ENCODE measurements around the gene ACAT2.
"Not testable (repeated sequence)": the region's sequence is repeated elsewhere in the genome, so short reads cannot be mapped to it uniquely, and the experiment has no call there.

The ACAT2 gene

DNA sequence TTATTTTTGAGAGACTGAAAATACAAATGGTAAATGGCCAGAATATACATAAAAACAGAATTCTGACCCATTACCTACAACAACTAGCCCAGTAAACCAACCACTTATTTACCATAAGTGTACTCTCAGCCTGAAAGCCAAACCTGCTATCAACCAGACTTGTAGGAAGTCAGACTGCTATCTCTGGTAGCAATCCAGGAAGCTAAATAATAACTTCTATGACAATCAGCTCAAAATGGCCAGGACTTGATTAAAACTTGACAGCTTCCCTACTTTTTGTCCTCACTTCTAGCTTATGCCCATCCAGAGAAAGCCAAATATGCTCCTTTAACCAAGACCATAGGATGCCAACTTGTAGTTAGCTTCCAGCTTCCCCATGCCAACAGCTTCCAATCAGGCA is 39.2 kb upstream of the ACAT2 start:
- Histone ChIP-seq H3K27me3 (ENCODE audit: low read depth, low read length) (no peaks in the 10 kb centered on the region), H3K36me3 (ENCODE audit: control insufficient read depth in 1 of 2, insufficient read depth in 2 of 2, low read length in 2 of 2) (peaks cover 0 to 5% of the 10 kb centered on the region in 2 donors), H3K9me3 (ENCODE audit: control insufficient read depth in 1 of 2, low read length in 2 of 2) (no peaks in the 10 kb centered on the region), H3K4me3 (ENCODE audit: low read depth in 1 of 2, low read length in 2 of 2) (no peak overlapping the region), H3K27ac (ENCODE audit: low read length) (no peak overlapping the region), H3K4me1 (ENCODE audit: control insufficient read depth in 1 of 2, insufficient read depth in 2 of 2, low read length in 2 of 2) (peaks cover 5 to 6% of the 10 kb centered on the region in 2 donors)

DNA sequence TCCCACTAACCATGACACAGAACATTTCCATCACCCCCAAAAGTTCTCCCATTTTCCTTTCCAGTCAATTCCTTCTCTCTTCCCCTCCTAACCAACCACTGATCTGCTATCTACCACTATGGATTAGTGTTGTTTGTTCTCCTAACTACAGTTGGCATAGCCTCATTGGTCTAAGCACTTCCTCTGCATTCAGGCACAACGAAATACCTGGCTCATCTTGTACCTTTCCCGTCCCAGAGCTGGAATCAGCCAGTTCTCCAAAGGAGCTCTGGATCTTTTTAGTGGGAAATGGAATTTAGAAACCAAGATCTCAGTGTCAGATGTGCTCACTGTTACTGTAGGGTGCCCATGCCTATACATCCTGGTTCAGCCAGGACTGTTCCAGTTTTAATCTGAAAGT is 38.6 kb upstream of the ACAT2 start:
- peaks cover 5 to 6% of the 10 kb centered on the region in 2 donors for H3K4me1 ChIP-seq (ENCODE audit: control insufficient read depth in 1 of 2, insufficient read depth in 2 of 2, low read length in 2 of 2)
- no peak overlapping the region for H3K27ac ChIP-seq (ENCODE audit: low read length)
- H3K27me3 ChIP-seq (ENCODE audit: low read depth, low read length), result no peaks in the 10 kb centered on the region
- H3K9me3 ChIP-seq (ENCODE audit: control insufficient read depth in 1 of 2, low read length in 2 of 2), result no peaks in the 10 kb centered on the region
- H3K4me3 ChIP-seq (ENCODE audit: low read depth in 1 of 2, low read length in 2 of 2), result no peak overlapping the region
- H3K36me3 ChIP-seq (ENCODE audit: control insufficient read depth in 1 of 2, insufficient read depth in 2 of 2, low read length in 2 of 2), result peaks cover 0 to 11% of the 10 kb centered on the region in 2 donors

DNA sequence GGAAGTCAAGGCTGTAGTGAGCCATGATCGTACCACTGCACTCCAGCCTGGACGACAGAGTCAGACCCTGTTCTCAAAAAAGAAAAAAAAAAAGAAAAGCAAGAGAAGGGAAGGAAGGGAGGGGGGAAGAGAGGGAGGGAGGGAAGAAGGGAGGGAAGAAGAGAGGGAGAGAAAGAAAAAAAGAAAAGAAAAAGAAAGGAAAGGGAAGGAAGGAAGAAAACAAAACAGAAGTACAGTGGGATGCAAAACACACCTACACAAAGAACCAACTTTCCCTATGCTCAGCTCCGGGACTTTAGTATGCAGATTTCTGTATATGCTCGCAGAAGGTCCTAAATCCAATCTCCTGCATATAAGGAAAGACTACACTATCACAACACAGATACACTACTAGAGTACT is 37.1 kb upstream of the ACAT2 start:
- no peaks in the 10 kb centered on the region for H3K9me3 ChIP-seq (ENCODE audit: control insufficient read depth in 1 of 2, low read length in 2 of 2)
- no peaks in the 10 kb centered on the region for H3K27me3 ChIP-seq (ENCODE audit: low read depth, low read length)
- peaks cover 0 to 14% of the 10 kb centered on the region in 2 donors for H3K36me3 ChIP-seq (ENCODE audit: control insufficient read depth in 1 of 2, insufficient read depth in 2 of 2, low read length in 2 of 2)
- H3K4me1 ChIP-seq (ENCODE audit: control insufficient read depth in 1 of 2, insufficient read depth in 2 of 2, low read length in 2 of 2), result peaks cover 5 to 19% of the 10 kb centered on the region in 2 donors
- no peak overlapping the region for H3K27ac ChIP-seq (ENCODE audit: low read length)
- no peak overlapping the region for H3K4me3 ChIP-seq (ENCODE audit: low read depth in 1 of 2, low read length in 2 of 2)

DNA sequence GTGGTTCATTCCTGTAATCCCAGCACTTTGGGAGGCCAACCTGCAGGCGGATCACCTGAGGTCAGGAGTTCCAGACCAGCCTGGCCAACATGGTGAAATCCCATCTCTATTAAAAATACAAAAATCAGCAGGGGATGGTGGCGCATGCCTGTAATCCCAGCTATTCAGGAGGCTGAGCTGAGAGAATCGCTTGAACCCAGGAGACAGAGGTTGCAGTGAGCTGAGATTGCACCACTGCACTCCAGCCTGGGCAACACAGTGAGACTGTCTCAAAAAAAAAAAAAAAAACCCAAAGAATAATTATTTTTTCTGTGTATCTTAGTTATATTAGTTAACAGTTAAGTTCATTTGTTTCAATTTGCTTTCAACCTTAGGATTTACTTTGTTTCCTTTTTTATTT is 36.6 kb upstream of the ACAT2 start:
- Histone ChIP-seq H3K36me3 (ENCODE audit: control insufficient read depth in 1 of 2, insufficient read depth in 2 of 2, low read length in 2 of 2) (peaks cover 0 to 14% of the 10 kb centered on the region in 2 donors), H3K4me1 (ENCODE audit: control insufficient read depth in 1 of 2, insufficient read depth in 2 of 2, low read length in 2 of 2) (peaks cover 5 to 22% of the 10 kb centered on the region in 2 donors)
- not testable (repeated sequence) for H3K4me3 ChIP-seq (ENCODE audit: low read depth in 1 of 2, low read length in 2 of 2); H3K27ac ChIP-seq (ENCODE audit: low read length); H3K27me3 ChIP-seq (ENCODE audit: low read depth, low read length); H3K9me3 ChIP-seq (ENCODE audit: control insufficient read depth in 1 of 2, low read length in 2 of 2)

DNA sequence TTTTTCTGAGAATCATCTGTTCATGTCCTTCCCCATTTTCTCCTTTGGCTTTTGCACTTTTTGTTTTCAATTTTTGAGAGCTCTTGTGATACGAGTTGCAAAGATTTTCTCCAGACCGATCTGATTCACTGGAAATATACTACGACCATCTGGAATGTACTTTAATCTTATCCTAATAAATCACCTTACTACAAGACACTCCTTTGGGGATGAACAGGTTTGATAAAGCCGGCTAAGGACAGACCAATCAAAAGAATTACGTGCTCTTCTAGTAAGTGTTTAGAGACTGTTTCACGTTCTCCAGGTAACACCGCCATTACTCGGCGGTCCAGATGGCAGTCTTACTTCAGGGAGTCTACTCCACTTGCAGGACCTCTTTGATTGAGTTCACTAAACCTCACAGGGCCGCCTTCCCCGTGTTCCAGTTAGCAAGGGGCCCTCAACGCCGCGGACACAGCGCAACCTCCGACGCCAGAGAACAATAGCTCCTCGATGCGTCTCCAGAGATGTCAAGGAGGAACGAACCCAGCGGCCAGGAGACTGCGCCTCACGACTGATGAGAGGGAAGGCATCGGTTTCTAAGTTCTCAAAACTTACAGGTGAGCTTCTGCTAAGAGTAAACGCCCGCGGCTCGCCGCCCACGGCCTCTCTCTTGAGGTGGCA is 35.5 kb upstream of the ACAT2 start:
- peak overlapping the region; percentile 76 to 92 for H3K4me3 ChIP-seq (ENCODE audit: low read depth in 1 of 2, low read length in 2 of 2)
- H3K9me3 ChIP-seq (ENCODE audit: control insufficient read depth in 1 of 2, low read length in 2 of 2), result no peaks in the 10 kb centered on the region
- H3K4me1 ChIP-seq (ENCODE audit: control insufficient read depth in 1 of 2, insufficient read depth in 2 of 2, low read length in 2 of 2), result peaks cover 5 to 34% of the 10 kb centered on the region in 2 donors
- H3K27me3 ChIP-seq (ENCODE audit: low read depth, low read length), result no peaks in the 10 kb centered on the region
- peaks cover 0 to 14% of the 10 kb centered on the region in 2 donors for H3K36me3 ChIP-seq (ENCODE audit: control insufficient read depth in 1 of 2, insufficient read depth in 2 of 2, low read length in 2 of 2)
- H3K27ac ChIP-seq (ENCODE audit: low read length), result peak overlapping the region; percentile 96

DNA sequence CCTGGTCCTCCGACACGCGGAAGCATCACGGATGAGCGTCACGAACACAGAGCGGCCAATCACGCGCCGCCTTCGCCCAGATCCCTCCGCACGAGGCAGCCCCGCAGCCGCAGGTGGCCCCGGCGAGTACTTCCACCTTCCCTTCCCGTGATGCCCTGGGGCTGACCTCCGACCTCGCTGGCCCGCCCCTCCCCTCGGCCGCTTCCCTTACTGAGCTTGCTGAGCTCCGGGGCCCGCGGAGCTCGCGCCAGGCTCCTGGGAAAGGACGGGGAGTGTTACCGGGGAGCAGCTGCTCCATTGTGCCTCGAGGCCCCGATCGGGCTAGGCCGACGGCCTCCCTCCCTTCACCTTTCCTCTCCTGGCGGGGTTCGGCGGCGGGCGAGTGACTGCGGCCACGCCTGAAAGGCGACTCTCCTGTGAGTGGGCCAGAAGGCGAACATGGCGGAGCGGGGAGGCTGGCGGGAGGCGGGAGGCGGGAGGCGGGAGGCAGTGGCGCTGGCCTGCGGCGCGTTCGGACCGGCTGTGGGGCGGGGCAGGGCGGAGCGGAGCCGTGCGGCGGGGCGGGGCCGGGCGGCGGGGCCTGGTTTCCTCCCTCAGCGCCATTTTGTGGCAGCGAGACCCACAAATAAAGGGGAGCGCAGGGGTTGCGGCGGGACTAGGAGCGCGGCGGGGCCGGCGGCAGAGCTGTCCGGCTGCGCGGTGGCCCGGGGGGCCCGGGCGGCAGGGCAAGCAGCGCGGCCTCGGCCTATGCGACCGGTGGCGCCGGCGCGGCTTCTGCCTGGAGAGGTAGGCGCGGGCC is 34.7 kb upstream of the ACAT2 start, which contains the start of gene WTAP:
TSS of gene WTAP (plus strand) at position 589 of the 799 bp plus-strand sequence. CDS start 8,760 bp downstream, outside the sequence.
- Histone ChIP-seq H3K9me3 (ENCODE audit: control insufficient read depth in 1 of 2, low read length in 2 of 2) (no peaks in the 10 kb centered on the region), H3K36me3 (ENCODE audit: control insufficient read depth in 1 of 2, insufficient read depth in 2 of 2, low read length in 2 of 2) (peaks cover 0 to 14% of the 10 kb centered on the region in 2 donors), H3K27me3 (ENCODE audit: low read depth, low read length) (no peaks in the 10 kb centered on the region), H3K27ac (ENCODE audit: low read length) (peak within 1 kb of the TSS; percentile 96), H3K4me1 (ENCODE audit: control insufficient read depth in 1 of 2, insufficient read depth in 2 of 2, low read length in 2 of 2) (peaks cover 5 to 39% of the 10 kb centered on the region in 2 donors), H3K4me3 (ENCODE audit: low read depth in 1 of 2, low read length in 2 of 2) (peak within 1 kb of the TSS; percentile 76 to 92)

DNA sequence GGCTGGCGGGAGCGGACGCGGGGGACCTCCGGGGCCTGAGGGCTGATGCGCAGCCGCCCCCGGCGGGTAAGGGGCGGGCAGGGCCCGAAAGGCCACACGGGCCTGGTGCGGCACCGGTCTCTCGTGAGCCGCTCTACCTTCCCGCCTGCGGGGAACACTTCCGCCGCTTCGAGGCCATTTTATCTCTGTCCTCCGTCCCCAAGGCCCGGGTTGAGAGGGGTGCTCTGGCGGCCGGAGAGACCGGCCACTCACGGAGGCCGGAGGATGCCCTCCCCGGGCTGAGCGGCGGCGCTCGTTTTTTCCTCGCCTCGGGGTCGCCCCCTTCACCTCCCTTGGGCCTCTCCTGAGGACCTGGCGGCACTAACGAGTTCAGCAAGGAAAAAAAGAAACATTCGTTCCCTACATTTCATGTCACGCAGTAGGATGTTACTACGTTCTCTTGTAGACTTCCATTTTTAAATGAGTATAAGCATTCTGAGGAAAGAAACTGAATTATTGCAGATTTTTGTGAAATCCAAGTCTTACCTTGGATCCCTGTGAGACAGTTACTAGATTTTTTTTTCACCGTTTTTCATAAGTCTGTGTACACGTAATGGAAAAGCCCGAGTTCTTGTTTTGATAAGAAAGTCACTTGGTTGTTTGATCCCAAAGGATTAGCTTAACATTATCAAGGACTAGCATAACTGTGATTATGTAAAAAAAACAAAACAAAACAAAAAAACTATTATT is 34.0 kb upstream of the ACAT2 start:
- Histone ChIP-seq H3K27ac (ENCODE audit: low read length) (peak overlapping the region; percentile 96), H3K36me3 (ENCODE audit: control insufficient read depth in 1 of 2, insufficient read depth in 2 of 2, low read length in 2 of 2) (peaks cover 0 to 14% of the 10 kb centered on the region in 2 donors), H3K4me1 (ENCODE audit: control insufficient read depth in 1 of 2, insufficient read depth in 2 of 2, low read length in 2 of 2) (peaks cover 5 to 43% of the 10 kb centered on the region in 2 donors), H3K4me3 (ENCODE audit: low read depth in 1 of 2, low read length in 2 of 2) (peak overlapping the region; percentile 76 to 91), H3K27me3 (ENCODE audit: low read depth, low read length) (no peaks in the 10 kb centered on the region), H3K9me3 (ENCODE audit: control insufficient read depth in 1 of 2, low read length in 2 of 2) (no peaks in the 10 kb centered on the region)

DNA sequence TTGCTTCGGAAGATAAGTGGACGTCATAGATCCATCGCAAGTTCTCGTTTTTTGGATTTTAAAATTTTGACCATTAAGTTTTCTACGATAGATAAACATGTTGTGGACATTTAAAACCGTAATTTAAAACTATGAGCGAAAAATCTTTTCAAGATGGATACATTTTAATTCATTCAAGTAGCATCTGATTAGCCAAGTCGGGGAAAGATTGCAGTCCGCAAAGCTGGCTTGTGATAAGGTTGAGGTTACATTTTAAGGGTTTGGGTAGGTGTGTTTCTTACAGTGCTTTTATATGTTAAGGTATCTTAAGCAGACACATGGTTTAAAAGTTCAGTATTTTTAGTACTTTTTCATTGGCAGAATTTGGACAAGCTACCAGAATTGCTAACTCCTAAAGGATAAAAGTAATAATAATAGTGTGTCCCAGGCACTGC is 33.3 kb upstream of the ACAT2 start:
- H3K9me3 ChIP-seq (ENCODE audit: control insufficient read depth in 1 of 2, low read length in 2 of 2), result no peaks in the 10 kb centered on the region
- H3K27ac ChIP-seq (ENCODE audit: low read length), result peak overlapping the region; percentile 96
- no peaks in the 10 kb centered on the region for H3K27me3 ChIP-seq (ENCODE audit: low read depth, low read length)
- H3K4me3 ChIP-seq (ENCODE audit: low read depth in 1 of 2, low read length in 2 of 2), result peak overlapping the region; percentile 76 to 91
- H3K36me3 ChIP-seq (ENCODE audit: control insufficient read depth in 1 of 2, insufficient read depth in 2 of 2, low read length in 2 of 2), result peaks cover 0 to 14% of the 10 kb centered on the region in 2 donors
- peaks cover 5 to 44% of the 10 kb centered on the region in 2 donors for H3K4me1 ChIP-seq (ENCODE audit: control insufficient read depth in 1 of 2, insufficient read depth in 2 of 2, low read length in 2 of 2)

DNA sequence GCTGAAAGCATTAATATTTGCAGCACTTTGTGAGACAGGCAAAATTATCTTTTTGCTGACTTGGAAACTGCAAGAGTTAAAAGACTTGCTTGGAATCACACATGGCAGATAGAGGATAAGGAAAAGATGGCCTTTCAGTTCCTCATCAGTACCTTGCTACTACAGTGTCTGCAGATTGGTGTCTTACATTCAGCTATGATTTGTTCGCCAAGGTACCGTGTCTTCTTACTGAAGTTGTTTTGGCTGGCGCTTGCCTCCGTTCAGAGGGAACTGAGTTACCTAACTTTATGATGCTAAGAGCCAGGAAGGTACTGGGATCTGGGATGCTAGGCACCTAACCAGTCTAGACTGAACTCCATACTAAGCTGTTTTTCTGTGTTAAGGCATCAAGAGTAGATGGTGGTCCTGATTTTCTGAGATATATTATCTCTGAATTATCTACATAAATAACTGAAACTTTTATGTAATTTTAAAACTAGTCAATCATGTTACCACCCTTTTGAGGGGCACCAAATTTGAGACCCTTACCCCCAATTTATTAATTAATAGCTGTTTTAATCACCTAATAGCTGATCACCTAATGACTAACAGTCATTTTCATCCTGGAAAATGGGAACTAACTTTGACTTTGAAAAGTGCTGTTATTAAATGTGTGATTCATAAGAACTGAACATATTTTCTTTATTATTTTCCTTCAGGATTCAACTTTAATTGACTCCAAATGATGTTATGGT is 32.1 kb upstream of the ACAT2 start:
- Histone ChIP-seq H3K36me3 (ENCODE audit: control insufficient read depth in 1 of 2, insufficient read depth in 2 of 2, low read length in 2 of 2) (peaks cover 0 to 14% of the 10 kb centered on the region in 2 donors), H3K9me3 (ENCODE audit: control insufficient read depth in 1 of 2, low read length in 2 of 2) (no peaks in the 10 kb centered on the region), H3K4me3 (ENCODE audit: low read depth in 1 of 2, low read length in 2 of 2) (peak overlapping the region; percentile 76 to 91), H3K4me1 (ENCODE audit: control insufficient read depth in 1 of 2, insufficient read depth in 2 of 2, low read length in 2 of 2) (peaks cover 5 to 44% of the 10 kb centered on the region in 2 donors), H3K27me3 (ENCODE audit: low read depth, low read length) (no peaks in the 10 kb centered on the region), H3K27ac (ENCODE audit: low read length) (peak overlapping the region; percentile 96)

DNA sequence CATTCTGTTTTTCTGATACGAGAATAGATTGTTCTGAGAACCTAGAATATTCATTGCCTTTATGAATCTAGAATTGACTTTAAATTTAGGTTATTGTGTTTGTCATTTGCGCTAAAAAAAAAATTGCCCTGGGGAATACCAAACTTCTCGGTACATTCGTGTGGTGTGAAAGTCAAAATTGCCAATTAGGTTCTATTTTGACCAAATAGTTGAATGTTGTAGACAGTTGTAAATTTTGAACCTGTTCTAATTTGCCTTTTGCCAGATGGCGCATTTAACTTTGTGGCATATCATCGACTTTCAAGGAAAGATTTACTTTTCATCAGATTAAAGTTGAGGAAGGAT is 31.5 kb upstream of the ACAT2 start:
- peaks cover 0 to 14% of the 10 kb centered on the region in 2 donors for H3K36me3 ChIP-seq (ENCODE audit: control insufficient read depth in 1 of 2, insufficient read depth in 2 of 2, low read length in 2 of 2)
- peak overlapping the region; percentile 12 to 76 for H3K4me3 ChIP-seq (ENCODE audit: low read depth in 1 of 2, low read length in 2 of 2)

More for the DNA sequence above, 31.5 kb upstream of the ACAT2 start:
- Histone ChIP-seq H3K27ac (ENCODE audit: low read length) (no peak overlapping the region), H3K4me1 (ENCODE audit: control insufficient read depth in 1 of 2, insufficient read depth in 2 of 2, low read length in 2 of 2) (peaks cover 5 to 44% of the 10 kb centered on the region in 2 donors), H3K9me3 (ENCODE audit: control insufficient read depth in 1 of 2, low read length in 2 of 2) (no peaks in the 10 kb centered on the region), H3K27me3 (ENCODE audit: low read depth, low read length) (no peaks in the 10 kb centered on the region)

Measured in muscle layer of duodenum (tissue), 2 donors.